ENCODE data around the gene OOSP4A. TPM values are rescaled to one million over a fixed set of nuclear protein-coding genes. Genes with fewer than 3 reads are reported as not detected.

Gene OOSP4A
- total RNA-seq, 4 donors from 2014 or later: not detected

GRCh38 chr11:59944720-59945119, 19.1 kb upstream of the OOSP4A start:
- intact Hi-C loops (cut with DNase I; ENCODE audit: low total_unique reads): no loop called here
- no peaks in the 10 kb centered on the region for H3K9me3 ChIP-seq
- TF ChIP-seq POLR2A (IDR thresholded peaks at IDR 0.05): no peak
- no peak for TF ChIP-seq CTCF (IDR thresholded peaks at IDR 0.05)
- no peaks in the 10 kb centered on the region for H3K4me1 ChIP-seq
- H3K4me3 ChIP-seq: no peak overlapping the region
- no peak overlapping the region for H3K27ac ChIP-seq
- DNase-seq: no peak
- H3K27me3 ChIP-seq: no peaks in the 10 kb centered on the region
- no peaks in the 10 kb centered on the region for H3K36me3 ChIP-seq

- no peak overlapping the region for H3K4me3 ChIP-seq
- H3K27ac ChIP-seq: no peak overlapping the region
- H3K4me1 ChIP-seq: no peaks in the 10 kb centered on the region
- no peak for TF ChIP-seq POLR2A (IDR thresholded peaks at IDR 0.05)
- no peak for TF ChIP-seq CTCF (IDR thresholded peaks at IDR 0.05)
- H3K27me3 ChIP-seq: no peaks in the 10 kb centered on the region
- no peaks in the 10 kb centered on the region for H3K9me3 ChIP-seq
- no peak for DNase-seq
- no peaks in the 10 kb centered on the region for H3K36me3 ChIP-seq
- intact Hi-C loops (cut with DNase I; ENCODE audit: low total_unique reads): no loop called here
Measured at GRCh38 chr11:59953463-59954218, 10.2 kb upstream of the OOSP4A start.

GRCh38 chr11:59954219-59954847, 9.5 kb upstream of the OOSP4A start:
- Histone ChIP-seq H3K27me3 (no peaks in the 10 kb centered on the region), H3K27ac (no peak overlapping the region), H3K9me3 (no peaks in the 10 kb centered on the region), H3K4me3 (no peak overlapping the region), H3K4me1 (no peaks in the 10 kb centered on the region), H3K36me3 (no peaks in the 10 kb centered on the region)
- intact Hi-C loops (cut with DNase I; ENCODE audit: low total_unique reads): no loop called here
- no peak for DNase-seq
- no peak for TF ChIP-seq POLR2A (IDR thresholded peaks at IDR 0.05)
- no peak for TF ChIP-seq CTCF (IDR thresholded peaks at IDR 0.05)

- Histone ChIP-seq H3K27ac (no peak overlapping the region), H3K9me3 (no peaks in the 10 kb centered on the region), H3K36me3 (no peaks in the 10 kb centered on the region), H3K27me3 (no peaks in the 10 kb centered on the region), H3K4me3 (no peak overlapping the region), H3K4me1 (no peaks in the 10 kb centered on the region)
- intact Hi-C loops (cut with DNase I; ENCODE audit: low total_unique reads): no loop called here
- TF ChIP-seq CTCF (IDR thresholded peaks at IDR 0.05) (no peak), POLR2A (IDR thresholded peaks at IDR 0.05) (no peak)
- no peak for DNase-seq
Measured at GRCh38 chr11:59957094-59957493, 6.7 kb upstream of the OOSP4A start.
